ENCODE measurements around the gene PALD1. TPM values are rescaled to one million over a fixed set of nuclear protein-coding genes. Genes with fewer than 3 reads are reported as not detected.
A peak's percentile ranks its signal among the peaks of the same experiment; 100 is the strongest.

Gene PALD1
- total and polyA plus RNA-seq, 2 experiments from 2014 or later, result 5.7 to 19.1 TPM

DNA sequence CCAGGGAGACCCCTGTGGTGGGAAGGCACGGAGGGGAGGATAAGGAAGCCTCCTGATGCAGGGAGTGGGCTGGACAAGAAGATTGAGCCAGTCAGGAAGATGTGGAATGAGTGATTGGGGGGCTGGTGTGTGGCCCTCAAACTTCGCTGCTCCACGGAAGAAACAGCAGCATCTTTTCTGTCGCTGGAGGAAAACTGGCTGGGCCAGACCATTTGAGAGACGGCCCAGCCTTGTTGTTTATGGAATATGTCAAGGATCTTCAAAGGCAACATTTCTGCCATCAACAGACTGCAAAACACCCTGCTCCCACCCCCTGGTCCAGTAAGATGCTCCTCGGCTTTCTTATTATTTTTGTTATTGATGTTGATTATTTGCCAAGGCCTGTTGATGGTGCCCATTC lies 29.4 kb downstream of the PALD1 start:
- Histone ChIP-seq H3K4me3 (no peak overlapping the region), H3K27me3 (no peaks in the 10 kb centered on the region), H3K4me1 (ENCODE audit: low read depth) (peaks cover 38% of the 10 kb centered on the region), H3K9me3 (ENCODE audit: low read depth) (no peaks in the 10 kb centered on the region), H3K27ac (no peak overlapping the region), H3K36me3 (no peaks in the 10 kb centered on the region)
- TF ChIP-seq, protein P1, sequence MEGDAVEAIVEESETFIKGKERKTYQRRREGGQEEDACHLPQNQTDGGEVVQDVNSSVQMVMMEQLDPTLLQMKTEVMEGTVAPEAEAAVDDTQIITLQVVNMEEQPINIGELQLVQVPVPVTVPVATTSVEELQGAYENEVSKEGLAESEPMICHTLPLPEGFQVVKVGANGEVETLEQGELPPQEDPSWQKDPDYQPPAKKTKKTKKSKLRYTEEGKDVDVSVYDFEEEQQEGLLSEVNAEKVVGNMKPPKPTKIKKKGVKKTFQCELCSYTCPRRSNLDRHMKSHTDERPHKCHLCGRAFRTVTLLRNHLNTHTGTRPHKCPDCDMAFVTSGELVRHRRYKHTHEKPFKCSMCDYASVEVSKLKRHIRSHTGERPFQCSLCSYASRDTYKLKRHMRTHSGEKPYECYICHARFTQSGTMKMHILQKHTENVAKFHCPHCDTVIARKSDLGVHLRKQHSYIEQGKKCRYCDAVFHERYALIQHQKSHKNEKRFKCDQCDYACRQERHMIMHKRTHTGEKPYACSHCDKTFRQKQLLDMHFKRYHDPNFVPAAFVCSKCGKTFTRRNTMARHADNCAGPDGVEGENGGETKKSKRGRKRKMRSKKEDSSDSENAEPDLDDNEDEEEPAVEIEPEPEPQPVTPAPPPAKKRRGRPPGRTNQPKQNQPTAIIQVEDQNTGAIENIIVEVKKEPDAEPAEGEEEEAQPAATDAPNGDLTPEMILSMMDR (IDR thresholded peaks at IDR 0.05; ENCODE audit: low read depth, low read length), result no peak
- DNase-seq (ENCODE audit: low read depth in 1 of 2, low spot score in 1 of 2), result no peak

DNA sequence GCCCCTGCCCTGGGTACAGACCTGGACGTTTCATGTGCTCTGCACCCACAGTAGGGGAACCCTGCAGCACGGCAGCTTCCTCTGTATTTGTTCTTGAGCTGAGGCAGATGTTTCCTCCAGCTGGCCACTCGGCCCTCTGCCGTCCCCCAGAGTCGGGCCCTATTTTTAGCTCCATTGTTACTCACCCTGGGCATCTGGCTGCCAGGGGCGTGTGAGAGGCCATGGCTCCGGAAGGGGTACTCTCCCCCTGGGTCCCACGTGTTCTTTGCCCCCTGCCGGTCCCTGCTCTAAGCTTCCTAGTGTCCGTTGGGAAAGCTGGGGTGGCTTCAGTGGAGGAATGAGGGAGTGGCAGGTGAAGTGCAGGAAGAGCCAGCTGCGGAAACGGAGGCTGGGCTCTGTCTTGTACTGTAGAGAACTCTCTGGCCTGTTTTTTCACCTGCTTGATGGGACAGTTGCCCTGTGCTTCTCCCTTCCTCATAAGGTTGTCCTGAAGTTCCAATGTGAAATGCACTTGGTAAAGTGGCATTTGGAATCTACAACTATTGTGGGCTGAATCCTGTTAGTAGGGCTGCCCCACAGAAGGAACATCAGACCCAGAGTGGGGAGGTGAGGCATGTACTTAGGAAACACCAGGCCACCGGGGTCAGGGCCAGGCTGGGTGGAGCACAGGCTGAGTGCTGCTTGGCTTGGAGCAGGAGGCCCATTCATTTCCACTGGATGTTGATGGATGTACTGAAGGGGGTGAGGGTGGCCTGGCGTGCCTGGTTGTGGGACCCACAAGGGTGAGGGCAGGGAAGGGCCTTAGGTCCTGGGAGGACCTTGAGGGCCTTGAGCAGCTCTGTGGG lies 30.6 kb downstream of the PALD1 start:
- peak; percentile 30 to 53 for DNase-seq (ENCODE audit: low read depth in 1 of 2, low spot score in 1 of 2)
- Histone ChIP-seq H3K36me3 (no peaks in the 10 kb centered on the region), H3K9me3 (ENCODE audit: low read depth) (no peaks in the 10 kb centered on the region), H3K27me3 (no peaks in the 10 kb centered on the region), H3K4me3 (no peak overlapping the region), H3K4me1 (ENCODE audit: low read depth) (peaks cover 38% of the 10 kb centered on the region), H3K27ac (peak overlapping the region; percentile 19)
- TF ChIP-seq, protein P1 (IDR thresholded peaks at IDR 0.05; ENCODE audit: low read depth, low read length), result no peak

DNA sequence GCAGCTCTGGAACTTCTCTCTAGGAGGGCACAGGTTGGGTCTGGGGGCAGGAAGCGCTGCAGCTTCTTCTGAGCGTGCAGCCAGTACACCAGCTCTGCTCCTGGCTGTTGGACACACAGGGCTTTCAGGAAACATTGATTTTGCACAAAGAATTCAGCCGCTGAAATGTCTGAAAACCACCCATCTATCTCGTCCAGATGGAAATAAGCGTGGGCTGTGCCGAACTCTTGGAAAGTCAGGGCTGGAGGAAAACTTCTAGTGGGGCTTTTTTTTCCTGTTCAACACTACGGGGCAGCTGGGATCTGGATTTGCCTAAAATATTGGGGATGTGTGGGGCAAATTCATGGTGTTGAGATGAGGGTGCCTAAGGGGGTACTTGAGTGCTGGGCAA lies 31.2 kb downstream of the PALD1 start:
- no peaks in the 10 kb centered on the region for H3K36me3 ChIP-seq
- TF ChIP-seq, protein P1 (IDR thresholded peaks at IDR 0.05; ENCODE audit: low read depth, low read length), result no peak
- H3K4me3 ChIP-seq, result no peak overlapping the region
- peak overlapping the region; percentile 19 for H3K27ac ChIP-seq
- DNase-seq (ENCODE audit: low read depth in 1 of 2, low spot score in 1 of 2), result no peak
- peaks cover 38% of the 10 kb centered on the region for H3K4me1 ChIP-seq (ENCODE audit: low read depth)
- no peaks in the 10 kb centered on the region for H3K27me3 ChIP-seq
- H3K9me3 ChIP-seq (ENCODE audit: low read depth), result no peaks in the 10 kb centered on the region

DNA sequence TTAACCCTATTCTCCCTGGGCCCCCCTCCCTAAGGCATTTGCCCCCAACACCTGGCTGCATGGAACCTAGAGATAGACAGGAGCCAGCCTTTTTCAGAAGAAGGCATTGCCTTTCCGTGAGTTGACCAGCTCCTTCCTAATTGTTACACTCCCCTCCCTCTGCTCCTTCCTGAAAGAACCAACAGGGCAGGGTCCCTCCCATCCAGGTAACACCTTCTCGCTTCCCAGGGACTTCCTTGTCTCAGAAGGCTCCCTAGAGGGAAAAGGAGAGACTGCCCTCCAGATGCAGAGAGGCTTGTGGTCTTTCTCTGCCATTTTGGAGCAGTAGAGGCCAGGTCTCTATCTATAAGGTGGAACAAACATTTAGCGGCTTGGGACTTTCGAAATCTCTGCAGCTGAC lies 31.9 kb downstream of the PALD1 start:
- H3K4me1 ChIP-seq (ENCODE audit: low read depth), result peaks cover 38% of the 10 kb centered on the region
- TF ChIP-seq, protein P1 (IDR thresholded peaks at IDR 0.05; ENCODE audit: low read depth, low read length), result no peak

DNA sequence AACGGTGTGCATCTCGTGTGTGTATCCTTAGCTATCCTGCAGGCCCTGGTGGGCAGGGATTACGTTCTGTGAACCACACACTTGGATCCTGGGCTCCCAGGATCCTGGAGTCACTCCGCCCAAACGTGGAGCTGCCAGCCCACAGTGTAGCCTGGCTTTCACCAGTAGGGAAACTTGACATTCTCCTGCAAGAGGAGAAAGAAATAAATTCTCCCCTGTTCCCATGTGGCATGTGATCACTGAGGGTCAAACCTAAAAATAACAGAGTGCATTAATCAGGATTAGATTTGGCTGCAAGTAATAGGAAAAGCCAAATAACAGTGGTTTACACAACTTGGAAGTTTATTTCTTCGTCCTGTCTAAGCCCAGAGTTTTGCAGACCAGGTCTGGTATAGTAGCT lies 32.3 kb downstream of the PALD1 start:
- no peak overlapping the region for H3K4me3 ChIP-seq
- peaks cover 38% of the 10 kb centered on the region for H3K4me1 ChIP-seq (ENCODE audit: low read depth)
- H3K27ac ChIP-seq, result no peak overlapping the region
- H3K36me3 ChIP-seq, result no peaks in the 10 kb centered on the region
- DNase-seq (ENCODE audit: low read depth in 1 of 2, low spot score in 1 of 2), result no peak
- H3K9me3 ChIP-seq (ENCODE audit: low read depth), result no peaks in the 10 kb centered on the region
- TF ChIP-seq, protein P1 (IDR thresholded peaks at IDR 0.05; ENCODE audit: low read depth, low read length), result no peak
- H3K27me3 ChIP-seq, result no peaks in the 10 kb centered on the region

More for the DNA sequence above, 31.9 kb downstream of the PALD1 start:
- Histone ChIP-seq H3K27me3 (no peaks in the 10 kb centered on the region), H3K36me3 (no peaks in the 10 kb centered on the region), H3K27ac (no peak overlapping the region), H3K4me3 (no peak overlapping the region), H3K9me3 (ENCODE audit: low read depth) (no peaks in the 10 kb centered on the region)
- no peak for DNase-seq (ENCODE audit: low read depth in 1 of 2, low spot score in 1 of 2)
